Neural progenitor cell (in vitro differentiated cells): ENCODE measurements around the gene LILRA6.

Experiments
- CTCF ChIP-seq: fragments of 200-600 bp; sonication (generic); IDR thresholded peaks from 2 replicates; pipeline ENCODE4 v1.5.1; 2017; ENCODE audit warnings: antibody characterized with exemption, mild to moderate bottlenecking
- EZH2 ChIP-seq: fragments of 200-600 bp; sonication (generic); IDR thresholded peaks from 2 replicates; pipeline ENCODE4 v1.6.1; 2017; ENCODE audit warnings: antibody characterized with exemption, mild to moderate bottlenecking, moderate library complexity
- EZH2phosphoT487 ChIP-seq: fragments of 200-600 bp; sonication (generic); IDR thresholded peaks from 2 replicates; pipeline ENCODE4 v1.6.1; 2017; ENCODE audit warnings: antibody characterized with exemption

- TF ChIP-seq EZH2 = no peak
- no peak for TF ChIP-seq CTCF
- no peak for TF ChIP-seq EZH2phosphoT487
Observed at GRCh38 chr19:54262470-54262869, 19.9 kb upstream of the LILRA6 start.
